Measurements from ENCODE around the gene IL12A.

Gene IL12A

GRCh38 chr3:159988617-159989271 is at the start of gene IL12A:
Gene IL12A, plus strand, starts transcription at chr3:159988835.
- DNase-seq (ENCODE audit: low spot score), result peak; percentile 82

GRCh38 chr3:159941038-159942000 is 47.3 kb upstream of the IL12A start:
- no peak for DNase-seq (ENCODE audit: low spot score)

- no peak for DNase-seq (ENCODE audit: low spot score)
Measured at GRCh38 chr3:159944781-159945180, 43.9 kb upstream of the IL12A start.

DNA sequence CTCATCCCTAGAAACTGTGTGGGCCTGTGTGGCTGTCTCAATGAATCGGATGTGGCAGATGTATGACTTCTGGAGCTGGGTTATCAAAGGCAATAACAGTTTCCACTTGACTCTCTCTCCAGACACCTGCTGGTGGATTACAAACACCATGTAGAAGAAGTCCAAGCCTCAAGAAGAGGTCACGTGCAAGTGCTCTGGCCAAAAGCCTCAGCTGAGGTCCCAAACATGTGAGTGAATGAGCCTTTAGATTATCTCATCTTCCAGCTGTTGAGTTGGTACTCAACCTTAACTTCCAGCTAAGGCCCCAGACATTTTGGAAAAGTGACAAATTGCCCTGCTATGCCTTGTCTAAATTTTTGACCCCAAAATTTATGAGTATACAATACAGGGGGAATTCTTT is 42.7 kb upstream of the IL12A start:
- DNase-seq (ENCODE audit: low spot score), result no peak

- DNase-seq (ENCODE audit: low spot score), result no peak
Measured at GRCh38 chr3:159947220-159947619, 41.4 kb upstream of the IL12A start.

GRCh38 chr3:159948429-159949144 is 40.0 kb upstream of the IL12A start:
- no peak for DNase-seq (ENCODE audit: low spot score)

DNA sequence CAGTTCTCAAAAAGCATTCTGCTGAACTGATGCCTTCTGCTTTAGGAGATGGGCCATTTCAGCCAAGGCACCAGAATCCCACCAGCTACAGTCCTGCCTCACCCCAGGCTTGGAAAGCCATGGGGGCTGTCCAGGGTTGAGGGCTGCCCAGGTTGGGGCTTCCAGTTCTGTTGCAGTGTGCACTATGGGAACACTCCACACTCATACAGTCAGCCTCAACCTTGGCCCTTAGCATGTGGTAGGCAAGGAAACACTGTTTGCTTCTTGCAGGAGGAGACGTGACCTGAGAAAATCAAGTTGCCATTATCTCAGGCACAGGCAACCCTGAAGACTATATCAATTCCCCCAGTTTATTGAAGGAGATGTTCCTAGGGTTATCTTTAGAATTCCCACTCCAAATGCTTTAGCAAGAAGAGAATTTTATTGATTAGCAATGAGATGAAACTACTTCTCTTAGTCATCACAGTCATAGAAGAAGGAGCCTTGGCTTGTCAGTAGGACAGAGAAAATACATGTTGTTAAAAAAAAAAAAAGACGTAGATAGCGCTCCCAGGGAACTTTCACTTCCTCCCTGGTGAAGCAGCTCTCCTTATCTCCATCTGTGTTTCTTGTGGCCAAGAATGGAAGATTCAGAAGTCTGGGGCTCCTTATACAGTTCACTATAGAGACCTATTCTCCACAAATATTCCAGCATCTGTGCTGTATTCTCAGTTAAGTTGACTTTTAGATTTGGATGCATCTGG is 38.3 kb upstream of the IL12A start:
- no peak for DNase-seq (ENCODE audit: low spot score)

DNA sequence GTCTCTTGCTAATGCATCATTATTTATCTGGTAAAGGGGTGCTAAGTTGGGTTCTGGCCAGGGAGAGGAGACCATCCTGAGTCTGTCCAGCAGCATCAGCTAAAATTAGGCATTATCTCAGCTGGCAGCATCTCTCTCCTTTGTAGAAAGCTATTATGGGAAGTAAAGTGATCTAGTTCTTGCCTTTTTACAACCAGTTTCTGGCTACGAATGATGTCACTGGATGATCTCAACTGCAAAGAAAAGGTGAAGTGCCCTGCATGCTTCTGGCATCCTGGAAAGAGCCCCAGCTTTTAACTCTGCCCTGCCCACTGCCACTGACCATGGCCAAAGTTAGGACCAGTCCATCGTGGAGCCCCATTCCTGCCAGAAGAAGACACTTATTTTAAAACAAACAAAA is 37.1 kb upstream of the IL12A start:
- DNase-seq (ENCODE audit: low spot score), result no peak

DNA sequence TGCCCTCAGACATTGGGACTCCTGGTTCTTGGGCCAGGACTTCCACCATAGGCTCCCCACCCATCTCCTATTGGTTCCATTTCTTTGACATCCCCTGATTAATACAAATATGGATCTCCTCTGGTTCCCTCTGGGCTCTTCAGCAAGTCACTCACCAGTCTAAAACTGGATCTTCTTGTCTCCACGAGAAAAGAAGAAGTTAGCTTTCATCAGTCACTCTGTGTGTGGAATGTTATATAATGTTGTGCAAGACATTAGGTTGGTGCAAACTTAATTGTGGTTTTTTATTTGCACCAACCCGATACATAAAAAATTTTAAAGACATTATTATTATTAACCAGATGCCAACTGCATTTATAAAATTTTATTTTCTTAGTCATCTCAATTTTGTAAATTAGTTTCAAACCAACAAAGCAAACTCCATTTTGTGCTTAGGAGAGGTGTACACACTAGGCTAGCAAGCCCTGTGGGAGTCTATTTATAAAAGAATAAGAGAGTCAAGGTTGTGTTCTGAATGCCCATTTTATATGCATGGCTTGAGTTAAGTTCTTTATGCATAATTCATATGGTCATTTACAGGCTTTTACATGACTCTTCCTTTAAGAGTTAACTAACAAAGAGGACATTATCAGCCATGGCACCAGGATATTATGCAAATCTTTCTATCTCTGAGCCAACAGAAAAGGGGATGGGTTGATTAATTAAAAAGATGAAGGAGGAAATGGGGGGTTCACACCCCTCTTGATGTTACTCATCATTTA is 35.1 kb upstream of the IL12A start:
- DNase-seq (ENCODE audit: low spot score), result no peak

DNA sequence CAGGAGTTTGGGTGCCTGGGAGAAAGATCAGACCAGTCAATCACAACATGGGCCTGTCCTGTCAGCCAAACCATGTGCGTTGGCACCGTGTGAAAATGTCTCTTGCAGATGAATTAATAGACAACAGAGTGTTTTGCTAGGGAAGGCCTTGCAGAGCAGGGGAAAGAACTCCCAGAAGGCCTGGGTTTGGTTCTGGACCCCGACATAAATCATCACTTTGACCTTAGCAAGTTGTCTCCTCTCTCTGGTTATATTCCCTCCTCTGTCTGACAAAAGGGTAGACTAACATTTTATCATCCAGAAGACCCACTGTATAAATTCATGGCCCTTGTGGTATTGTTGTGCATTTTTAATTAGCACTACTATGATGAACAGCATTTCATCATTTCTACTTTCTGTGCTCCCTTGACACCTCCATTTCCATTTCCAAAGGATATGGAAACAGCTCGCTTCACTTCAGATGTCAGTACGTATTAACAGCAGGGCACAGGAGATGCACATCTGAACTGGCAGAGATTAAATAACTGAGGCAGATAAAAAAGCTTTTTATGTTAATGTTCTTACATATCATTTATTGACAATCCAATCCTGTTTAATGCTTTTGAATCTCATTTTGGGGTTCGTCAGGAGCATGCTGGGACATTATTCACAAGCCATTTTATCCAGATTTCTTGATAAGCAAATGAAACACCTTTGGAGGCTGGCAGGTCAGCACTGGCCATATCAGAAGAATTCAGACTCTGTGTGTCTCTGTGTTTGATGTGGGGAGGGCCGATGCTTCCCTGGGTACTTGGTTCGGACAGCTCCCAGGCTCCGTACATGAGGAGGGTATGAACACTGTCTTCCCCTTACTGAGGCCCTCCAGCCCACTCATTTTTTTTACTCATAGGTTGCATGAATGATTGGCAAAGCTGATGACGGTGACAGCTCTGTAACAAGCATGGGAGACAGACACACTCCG is 28.2 kb upstream of the IL12A start:
- DNase-seq (ENCODE audit: low spot score), result no peak

GRCh38 chr3:159964166-159964973 is 24.3 kb upstream of the IL12A start:
- DNase-seq (ENCODE audit: low spot score), result no peak

GRCh38 chr3:159971311-159971710 is 17.3 kb upstream of the IL12A start:
- DNase-seq (ENCODE audit: low spot score), result no peak

- no peak for DNase-seq (ENCODE audit: low spot score)
Measured at GRCh38 chr3:159977295-159977694, 11.3 kb upstream of the IL12A start.

- no peak for DNase-seq (ENCODE audit: low spot score)
Measured at GRCh38 chr3:159978353-159978752, 10.3 kb upstream of the IL12A start.

DNA sequence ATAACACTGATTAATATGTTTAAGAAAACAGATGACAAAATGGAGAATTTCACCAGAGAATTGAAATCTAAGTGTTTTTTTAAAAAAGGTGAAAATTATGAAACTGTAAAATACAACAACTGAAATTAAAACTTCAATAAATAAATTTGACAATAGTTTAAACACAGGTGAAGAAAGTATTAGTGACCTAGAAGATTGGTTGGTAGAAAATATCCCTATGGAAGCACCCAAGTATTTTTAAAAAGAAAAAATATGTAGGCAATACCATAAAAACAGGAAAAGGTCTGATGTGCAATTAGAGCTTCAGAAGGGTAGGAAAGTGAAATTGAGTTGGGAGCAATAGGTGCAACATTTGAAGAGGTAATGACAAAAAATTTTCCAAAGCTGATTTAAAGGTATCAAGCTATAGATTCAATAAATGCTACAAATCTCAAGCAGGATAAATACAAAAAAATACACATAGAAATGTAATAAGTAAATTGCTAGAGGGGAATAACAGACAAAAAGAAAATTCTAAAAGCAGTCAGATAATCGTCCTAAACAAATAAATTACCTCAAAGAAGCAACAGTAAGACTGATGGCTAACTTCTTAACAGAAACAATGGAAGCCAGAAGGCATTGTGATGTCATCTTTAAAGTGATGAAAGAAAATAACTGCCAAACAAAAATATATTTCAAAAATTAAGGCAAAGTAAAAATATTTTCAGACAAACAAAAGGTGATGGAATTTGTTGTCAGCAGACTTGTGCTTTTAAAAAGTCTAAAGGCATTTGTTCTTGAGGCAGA is 9.5 kb upstream of the IL12A start:
- DNase-seq (ENCODE audit: low spot score), result no peak

GRCh38 chr3:159982442-159982974 is 6.1 kb upstream of the IL12A start:
- DNase-seq (ENCODE audit: low spot score), result no peak

- no peak for DNase-seq (ENCODE audit: low spot score)
Measured at GRCh38 chr3:159987291-159987711, 1.3 kb upstream of the IL12A start.
